IPS DF 6.9 (cell line): ENCODE results near the gene TREX2.

Source experiments
- DNase-seq: peaks from one replicate; pipeline ENCODE4 v3.0.0-alpha.2; 2013; ENCODE audit warnings: low read depth, low spot score
- H3K27ac ChIP-seq: one replicate; pipeline ENCODE4 v1.5.1; 2013; ENCODE audit warnings: low read length, control low read depth
- H3K27me3 ChIP-seq: 2 replicates; pipeline ENCODE4 v1.6.1; 2013; ENCODE audit warnings: mild to moderate bottlenecking, low read length; ENCODE audit not compliant: control insufficient read depth, insufficient read depth
- H3K36me3 ChIP-seq: 2 replicates; pipeline ENCODE4 v1.6.1; 2013; ENCODE audit warnings: low read length; ENCODE audit not compliant: control insufficient read depth, insufficient read depth
- H3K4me1 ChIP-seq: 2 replicates; pipeline ENCODE4 v1.6.1; 2013; ENCODE audit warnings: low read length; ENCODE audit not compliant: control insufficient read depth, insufficient read depth
- H3K4me3 ChIP-seq: 2 replicates; pipeline ENCODE4 v1.5.1; 2013; ENCODE audit warnings: mild to moderate bottlenecking, low read length
- H3K9me3 ChIP-seq: 2 replicates; pipeline ENCODE4 v1.6.1; 2013; ENCODE audit warnings: low read length, inconsistent platforms; ENCODE audit not compliant: control insufficient read depth, insufficient read depth
- WGBS: extraction: QIAGEN DNeasy Blood & Tissue Kit; methylation state at CpG from one replicate; pipeline ENCODE4 v1.1.7; 2013; ENCODE audit warnings: mixed read lengths, missing lambda C conversion rate; ENCODE audit not compliant: insufficient read length, insufficient coverage; 5-methylcytosine and 5-hydroxymethylcytosine counted together

The TREX2 gene

GRCh38 chrX:153488231-153488914, 42.5 kb upstream of the TREX2 start:
- no CpG with 5 or more reads among the region's 27 CpGs for WGBS
- Histone ChIP-seq H3K4me1 (peaks cover 2% of the 10 kb centered on the region; the same call in 1 of the 2 replicates), H3K9me3 (no peaks in the 10 kb centered on the region), H3K4me3 (no peak overlapping the region), H3K27me3 (no peaks in the 10 kb centered on the region), H3K27ac (no peak overlapping the region), H3K36me3 (no peaks in the 10 kb centered on the region)
- no peak for DNase-seq

GRCh38 chrX:153487590-153488071, 41.8 kb upstream of the TREX2 start:
- no peak for DNase-seq
- Histone ChIP-seq H3K27ac (no peak overlapping the region), H3K27me3 (no peaks in the 10 kb centered on the region), H3K4me3 (no peak overlapping the region), H3K4me1 (peaks cover 2% of the 10 kb centered on the region; the same call in 1 of the 2 replicates), H3K36me3 (no peaks in the 10 kb centered on the region), H3K9me3 (no peaks in the 10 kb centered on the region)
- no CpG with 5 or more reads among the region's 11 CpGs for WGBS

GRCh38 chrX:153486171-153486570, 40.3 kb upstream of the TREX2 start:
- WGBS = no CpG with 5 or more reads among the region's 10 CpGs
- Histone ChIP-seq H3K9me3 (no peaks in the 10 kb centered on the region), H3K4me3 (no peak overlapping the region), H3K27me3 (no peaks in the 10 kb centered on the region), H3K27ac (no peak overlapping the region), H3K36me3 (no peaks in the 10 kb centered on the region), H3K4me1 (peaks cover 2% of the 10 kb centered on the region; the same call in 1 of the 2 replicates)
- DNase-seq = no peak

- peaks cover 2% of the 10 kb centered on the region; the same call in 1 of the 2 replicates for H3K4me1 ChIP-seq
- no peak overlapping the region for H3K4me3 ChIP-seq
- no peaks in the 10 kb centered on the region for H3K36me3 ChIP-seq
- H3K27me3 ChIP-seq = no peaks in the 10 kb centered on the region
- no CpG with 5 or more reads among the region's 30 CpGs for WGBS
- no peak for DNase-seq
- H3K9me3 ChIP-seq = no peaks in the 10 kb centered on the region
- H3K27ac ChIP-seq = no peak overlapping the region
Observed at GRCh38 chrX:153485396-153486080, 39.7 kb upstream of the TREX2 start.

- H3K4me1 ChIP-seq = peaks cover 5% of the 10 kb centered on the region
- H3K27ac ChIP-seq = no peak overlapping the region
- no peak for DNase-seq
- no peak overlapping the region for H3K4me3 ChIP-seq
- H3K36me3 ChIP-seq = no peaks in the 10 kb centered on the region
- no peaks in the 10 kb centered on the region for H3K9me3 ChIP-seq
- H3K27me3 ChIP-seq = no peaks in the 10 kb centered on the region
- no CpG with 5 or more reads among the region's 23 CpGs for WGBS
Observed at GRCh38 chrX:153482376-153483015, 36.6 kb upstream of the TREX2 start.

- DNase-seq = no peak
- peaks cover 11% of the 10 kb centered on the region for H3K4me1 ChIP-seq
- no CpG with 5 or more reads among the region's 13 CpGs for WGBS
- no peaks in the 10 kb centered on the region for H3K27me3 ChIP-seq
- H3K36me3 ChIP-seq = no peaks in the 10 kb centered on the region
- no peaks in the 10 kb centered on the region for H3K9me3 ChIP-seq
- H3K4me3 ChIP-seq = no peak overlapping the region
- H3K27ac ChIP-seq = no peak overlapping the region
Observed at GRCh38 chrX:153481043-153481442, 35.2 kb upstream of the TREX2 start.

- WGBS = no CpG with 5 or more reads among the region's 16 CpGs
- H3K4me1 ChIP-seq = peaks cover 11% of the 10 kb centered on the region
- H3K27ac ChIP-seq = no peak overlapping the region
- no peak overlapping the region for H3K4me3 ChIP-seq
- H3K36me3 ChIP-seq = no peaks in the 10 kb centered on the region
- DNase-seq = no peak
- peaks cover 6% of the 10 kb centered on the region; the same call in 1 of the 2 replicates for H3K27me3 ChIP-seq
- H3K9me3 ChIP-seq = no peaks in the 10 kb centered on the region
Observed at GRCh38 chrX:153478746-153479145, 32.9 kb upstream of the TREX2 start.

- Histone ChIP-seq H3K27me3 (peaks cover 6% of the 10 kb centered on the region; the same call in 1 of the 2 replicates), H3K4me1 (peaks cover 11% of the 10 kb centered on the region), H3K27ac (no peak overlapping the region), H3K9me3 (no peaks in the 10 kb centered on the region), H3K36me3 (no peaks in the 10 kb centered on the region), H3K4me3 (no peak overlapping the region)
- no CpG with 5 or more reads among the region's 9 CpGs for WGBS
- no peak for DNase-seq
Observed at GRCh38 chrX:153477901-153478300, 32.0 kb upstream of the TREX2 start.

- WGBS = no CpG with 5 or more reads among the region's 11 CpGs
- Histone ChIP-seq H3K27ac (no peak overlapping the region), H3K27me3 (peaks cover 6% of the 10 kb centered on the region; the same call in 1 of the 2 replicates), H3K4me3 (no peak overlapping the region), H3K4me1 (peaks cover 11% of the 10 kb centered on the region), H3K36me3 (no peaks in the 10 kb centered on the region), H3K9me3 (no peaks in the 10 kb centered on the region)
- no peak for DNase-seq
Observed at GRCh38 chrX:153477364-153477857, 31.6 kb upstream of the TREX2 start.

- peaks cover 6% of the 10 kb centered on the region; the same call in 1 of the 2 replicates for H3K27me3 ChIP-seq
- no peak overlapping the region for H3K4me3 ChIP-seq
Observed at GRCh38 chrX:153476666-153477363, 31.0 kb upstream of the TREX2 start.

More at GRCh38 chrX:153476666-153477363, 31.0 kb upstream of the TREX2 start:
- no peak for DNase-seq
- no CpG with 5 or more reads among the region's 16 CpGs for WGBS
- H3K4me1 ChIP-seq = peaks cover 11% of the 10 kb centered on the region
- no peaks in the 10 kb centered on the region for H3K36me3 ChIP-seq
- no peak overlapping the region for H3K27ac ChIP-seq
- no peaks in the 10 kb centered on the region for H3K9me3 ChIP-seq
